GM23248 (cell line): ENCODE measurements around the gene DYNLT1. TPM values are rescaled to one million over a fixed set of nuclear protein-coding genes. Genes with fewer than 3 reads are reported as not detected.

Experiments
- DNase-seq: peaks from one replicate; pipeline ENCODE4 v3.0.0-alpha.2; 2015
- H2AFZ ChIP-seq: fragments of 200-600 bp; sonication (generic); 2 replicates; pipeline ENCODE4 v1.6.1; 2016; ENCODE audit warnings: antibody characterized with exemption
- H3F3A ChIP-seq: fragments of 200-600 bp; sonication (generic); 2 replicates; pipeline ENCODE4 v1.6.1; 2016; ENCODE audit warnings: mild to moderate bottlenecking, antibody characterized with exemption, mixed run types; ENCODE audit not compliant: insufficient read depth
- H3K27ac ChIP-seq: fragments of 200-600 bp; sonication (generic); 2 replicates; pipeline ENCODE4 v1.5.1; 2016; ENCODE audit warnings: mild to moderate bottlenecking
- H3K27me3 ChIP-seq: fragments of 200-600 bp; sonication (generic); replicated peaks from 2 replicates; pipeline ENCODE4 v1.6.1; 2016; ENCODE audit warnings: mild to moderate bottlenecking; ENCODE audit not compliant: insufficient read depth
- H3K36me3 ChIP-seq: fragments of 200-600 bp; sonication (generic); 2 replicates; pipeline ENCODE4 v1.6.1; 2016; ENCODE audit warnings: low read depth, mild to moderate bottlenecking
- H3K4me1 ChIP-seq: fragments of 200-600 bp; sonication (generic); 2 replicates; pipeline ENCODE4 v1.6.1; 2016; ENCODE audit warnings: mild to moderate bottlenecking; ENCODE audit not compliant: insufficient read depth
- H3K4me2 ChIP-seq: fragments of 200-600 bp; sonication (generic); one replicate; pipeline ENCODE4 v1.6.1; 2016; ENCODE audit warnings: mild to moderate bottlenecking; ENCODE audit not compliant: unreplicated experiment
- H3K4me3 ChIP-seq: fragments of 200-600 bp; sonication (generic); 2 replicates; pipeline ENCODE4 v1.5.1; 2016; ENCODE audit warnings: mild to moderate bottlenecking
- H3K79me2 ChIP-seq: fragments of 200-600 bp; sonication (generic); 2 replicates; pipeline ENCODE4 v1.6.1; 2016; ENCODE audit warnings: mild to moderate bottlenecking; ENCODE audit not compliant: insufficient read depth
- H3K9ac ChIP-seq: fragments of 200-600 bp; sonication (generic); 2 replicates; pipeline ENCODE4 v1.6.1; 2016; ENCODE audit warnings: mild to moderate bottlenecking
- H3K9me2 ChIP-seq: fragments of 200-600 bp; sonication (generic); 2 replicates; pipeline ENCODE4 v1.6.1; 2016; ENCODE audit warnings: mixed run types, mild to moderate bottlenecking, moderate library complexity; ENCODE audit not compliant: insufficient read depth
- H3K9me3 ChIP-seq: fragments of 200-600 bp; sonication (generic); one replicate; pipeline ENCODE4 v1.6.1; 2017; ENCODE audit warnings: low read depth
- H4K20me1 ChIP-seq: fragments of 200-600 bp; sonication (generic); 2 replicates; pipeline ENCODE4 v1.6.0; 2016; ENCODE audit not compliant: insufficient read depth
- EZH2 ChIP-seq: fragments of 200-600 bp; sonication (generic); IDR thresholded peaks from 2 replicates; pipeline ENCODE4 v1.6.1; 2018; ENCODE audit warnings: antibody characterized with exemption, mild to moderate bottlenecking; ENCODE audit not compliant: insufficient read depth, poor library complexity, severe bottlenecking
- EZH2phosphoT487 ChIP-seq: fragments of 200-600 bp; sonication (generic); IDR thresholded peaks from 2 replicates; pipeline ENCODE4 v1.6.1; 2018; ENCODE audit warnings: antibody characterized with exemption, moderate library complexity, mild to moderate bottlenecking, low read depth; ENCODE audit not compliant: insufficient read depth
- WGBS, 2 experiments: methylation state at CpG; one replicate each; pipeline ENCODE4 v1.1.6; 2015 to 2017; ENCODE audit warnings: low lambda C conversion rate in 2 of 2, low coverage in 1 of 2; ENCODE audit errors: missing lambda C conversion rate in 2 of 2; 5-methylcytosine and 5-hydroxymethylcytosine counted together
- in situ Hi-C: fragments of 300-500 bp; cut with MboI; formaldehyde crosslinking; loops from 2 replicates; pipeline ENCODE4 v1.15.0; 2020
- polyA plus RNA-seq: library from polyadenylated mRNA; unstranded; fragments of >200 nt; fragmentation: Nextera tagmentation; extraction: Ambion mirVana; gene quantifications from 2 replicates; pipeline ENCODE4 v1.2.1, GENCODE V29; 2016
- total RNA-seq: library from RNA; depleted of rRNA; stranded (reverse); fragments of >200 nt; shearing (Covaris generic); gene quantifications from 2 replicates; pipeline ENCODE4 v1.2.3, GENCODE V29; 2014

Gene DYNLT1
- total and polyA plus RNA-seq, 2 experiments from 2014 or later = 79.7 to 368 TPM

GRCh38 chr6:158686311-158686710 lies 41.8 kb upstream of the DYNLT1 start:
- 78 to 81% methylated on average over 4 of the region's 4 CpGs for WGBS, 2 experiments
- Histone ChIP-seq H3K9me3 (no peaks in the 10 kb centered on the region), H4K20me1 (no peaks in the 10 kb centered on the region), H3K79me2 (no peaks in the 10 kb centered on the region), H3K27ac (no peak overlapping the region), H3K9ac (no peak overlapping the region), H3K27me3 (no peaks in the 10 kb centered on the region), H3K4me3 (no peak overlapping the region), H3K4me1 (no peaks in the 10 kb centered on the region), H2AFZ (no peak overlapping the region), H3K4me2 (no peak overlapping the region), H3F3A (no peaks in the 10 kb centered on the region), H3K9me2 (no peaks in the 10 kb centered on the region), H3K36me3 (no peaks in the 10 kb centered on the region)
- no peak for DNase-seq
- in situ Hi-C loops = no loop called here
- TF ChIP-seq EZH2 (no peak), EZH2phosphoT487 (no peak)

- in situ Hi-C loops = no loop called here
These were observed 40.3 kb upstream of the DYNLT1 start for GRCh38 chr6:158684745-158685324.

DNA sequence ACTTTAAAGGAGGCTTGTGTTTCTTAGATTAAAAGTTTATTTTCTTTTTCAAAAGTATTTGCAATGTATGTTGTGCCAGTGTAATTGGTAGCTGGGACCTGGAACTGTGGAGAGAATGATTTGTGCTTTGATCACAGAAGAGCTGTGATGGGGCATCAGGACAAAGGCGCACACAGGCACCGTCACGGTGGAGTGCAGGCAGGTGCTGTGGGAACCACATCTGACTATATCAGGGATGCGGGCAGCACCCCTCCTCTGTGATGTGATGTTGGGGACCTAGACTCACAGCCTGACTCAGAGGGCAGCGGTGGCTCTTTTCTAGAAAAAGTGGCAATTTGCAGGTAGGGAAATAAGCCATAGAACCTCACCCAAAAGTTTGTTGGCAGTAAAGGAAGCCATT lies 39.8 kb upstream of the DYNLT1 start:
- Histone ChIP-seq H3K9me3 (no peaks in the 10 kb centered on the region), H3K4me3 (no peak overlapping the region), H3K4me2 (no peak overlapping the region), H3K79me2 (no peaks in the 10 kb centered on the region), H2AFZ (no peak overlapping the region), H3K4me1 (no peaks in the 10 kb centered on the region), H3K9me2 (no peaks in the 10 kb centered on the region), H4K20me1 (no peaks in the 10 kb centered on the region), H3K9ac (no peak overlapping the region), H3K36me3 (no peaks in the 10 kb centered on the region), H3K27ac (no peak overlapping the region), H3F3A (no peaks in the 10 kb centered on the region), H3K27me3 (no peaks in the 10 kb centered on the region)
- WGBS, 2 experiments = 95 to 100% methylated on average over 5 of the region's 5 CpGs
- in situ Hi-C loops = no loop called here
- no peak for TF ChIP-seq EZH2
- no peak for TF ChIP-seq EZH2phosphoT487
- DNase-seq = no peak

More at GRCh38 chr6:158684745-158685324, 40.3 kb upstream of the DYNLT1 start:
- 78 to 84% methylated on average over 5 of the region's 5 CpGs for WGBS, 2 experiments
- H3K9me3 ChIP-seq = no peaks in the 10 kb centered on the region
- no peaks in the 10 kb centered on the region for H3K4me1 ChIP-seq
- no peaks in the 10 kb centered on the region for H3K79me2 ChIP-seq
- no peak overlapping the region for H3K4me2 ChIP-seq
- H3K9me2 ChIP-seq = no peaks in the 10 kb centered on the region
- no peak overlapping the region for H3K4me3 ChIP-seq
- no peak overlapping the region for H3K27ac ChIP-seq
- H2AFZ ChIP-seq = no peak overlapping the region
- no peaks in the 10 kb centered on the region for H3K27me3 ChIP-seq
- H3F3A ChIP-seq = no peaks in the 10 kb centered on the region
- no peak overlapping the region for H3K9ac ChIP-seq
- H3K36me3 ChIP-seq = no peaks in the 10 kb centered on the region
- no peaks in the 10 kb centered on the region for H4K20me1 ChIP-seq
- DNase-seq = no peak
- TF ChIP-seq EZH2 (no peak), EZH2phosphoT487 (no peak)

DNA sequence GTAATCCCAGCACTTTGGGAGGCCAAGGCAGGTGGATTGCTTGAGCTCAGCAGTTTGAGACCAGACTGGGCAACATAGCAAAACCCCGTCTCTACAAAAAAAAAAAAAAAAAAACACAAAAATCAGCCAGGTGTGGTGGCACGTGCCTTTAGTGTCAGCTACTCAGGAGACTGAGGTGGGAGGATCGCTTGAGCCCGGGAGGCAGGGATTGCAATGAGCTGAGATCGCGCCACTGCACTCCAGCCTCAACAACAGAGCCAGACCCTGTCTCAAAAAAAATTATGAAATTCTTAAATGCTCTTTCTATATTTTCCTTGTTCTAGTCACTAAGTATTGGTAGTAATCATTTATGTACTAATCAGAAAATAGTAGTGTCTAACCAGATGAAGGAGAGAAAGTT lies 35.9 kb upstream of the DYNLT1 start:
- DNase-seq = no peak
- Histone ChIP-seq H3K9me2 (no peaks in the 10 kb centered on the region), H3K79me2 (no peaks in the 10 kb centered on the region), H3K27me3 (no peaks in the 10 kb centered on the region), H3K4me2 (no peak overlapping the region), H3K36me3 (no peaks in the 10 kb centered on the region), H3K4me3 (no peak overlapping the region), H2AFZ (no peak overlapping the region), H4K20me1 (no peaks in the 10 kb centered on the region), H3K9ac (no peak overlapping the region), H3K9me3 (no peaks in the 10 kb centered on the region), H3K27ac (no peak overlapping the region), H3K4me1 (no peaks in the 10 kb centered on the region), H3F3A (no peaks in the 10 kb centered on the region)
- TF ChIP-seq EZH2 (no peak), EZH2phosphoT487 (no peak)
- WGBS, 2 experiments = 91 to 96% methylated on average over 6 of the region's 6 CpGs
- in situ Hi-C loops = no loop called here

GRCh38 chr6:158680015-158680414 lies 35.5 kb upstream of the DYNLT1 start:
- Histone ChIP-seq H3K4me2 (no peak overlapping the region), H3K27ac (no peak overlapping the region), H3K36me3 (no peaks in the 10 kb centered on the region), H3K27me3 (no peaks in the 10 kb centered on the region), H3K9me3 (no peaks in the 10 kb centered on the region), H3K4me3 (no peak overlapping the region), H3K79me2 (no peaks in the 10 kb centered on the region), H3K9me2 (no peaks in the 10 kb centered on the region), H4K20me1 (no peaks in the 10 kb centered on the region), H3F3A (no peaks in the 10 kb centered on the region), H3K4me1 (no peaks in the 10 kb centered on the region), H2AFZ (no peak overlapping the region), H3K9ac (no peak overlapping the region)
- in situ Hi-C loops = no loop called here
- TF ChIP-seq EZH2phosphoT487 (no peak), EZH2 (no peak)
- WGBS, 2 experiments = 97 to 100% methylated on average over 2 of the region's 2 CpGs
- no peak for DNase-seq
